Measurements from ENCODE around the gene PPFIA1.
A peak's percentile ranks its signal among the peaks of the same experiment; 100 is the strongest.
"Not testable (repeated sequence)": the region's sequence is repeated elsewhere in the genome, so short reads cannot be mapped to it uniquely, and the experiment has no call there.

Gene PPFIA1

GRCh38 chr11:70376621-70377020, 106.1 kb downstream of the PPFIA1 start:
- Histone ChIP-seq H3K4me1 (ENCODE audit: control insufficient read depth, insufficient read depth, low read length) (peaks cover 5% of the 10 kb centered on the region), H3K9ac (ENCODE audit: low read length) (no peak overlapping the region), H3K36me3 (ENCODE audit: control insufficient read depth, insufficient read depth, low read length) (peaks cover 84% of the 10 kb centered on the region), H3K27me3 (ENCODE audit: control insufficient read depth, insufficient read depth, low read length) (no peaks in the 10 kb centered on the region), H3K4me3 (ENCODE audit: low read depth, low read length) (no peak overlapping the region), H3K9me3 (ENCODE audit: control insufficient read depth, insufficient read depth, low read depth, low read length) (no peaks in the 10 kb centered on the region), H3K27ac (ENCODE audit: low read depth, low read length) (no peak overlapping the region)

- Histone ChIP-seq H3K9ac (ENCODE audit: low read length) (no peak overlapping the region), H3K27me3 (ENCODE audit: control insufficient read depth, insufficient read depth, low read length) (no peaks in the 10 kb centered on the region), H3K4me3 (ENCODE audit: low read depth, low read length) (no peak overlapping the region), H3K36me3 (ENCODE audit: control insufficient read depth, insufficient read depth, low read length) (peaks cover 82% of the 10 kb centered on the region), H3K4me1 (ENCODE audit: control insufficient read depth, insufficient read depth, low read length) (peaks cover 16% of the 10 kb centered on the region), H3K9me3 (ENCODE audit: control insufficient read depth, insufficient read depth, low read depth, low read length) (no peaks in the 10 kb centered on the region), H3K27ac (ENCODE audit: low read depth, low read length) (no peak overlapping the region)
These were observed 107.2 kb downstream of the PPFIA1 start for GRCh38 chr11:70377645-70378044.

- Histone ChIP-seq H3K27ac (ENCODE audit: low read depth, low read length) (no peak overlapping the region), H3K27me3 (ENCODE audit: control insufficient read depth, insufficient read depth, low read length) (no peaks in the 10 kb centered on the region), H3K9ac (ENCODE audit: low read length) (no peak overlapping the region), H3K4me3 (ENCODE audit: low read depth, low read length) (no peak overlapping the region), H3K9me3 (ENCODE audit: control insufficient read depth, insufficient read depth, low read depth, low read length) (no peaks in the 10 kb centered on the region), H3K4me1 (ENCODE audit: control insufficient read depth, insufficient read depth, low read length) (peaks cover 16% of the 10 kb centered on the region), H3K36me3 (ENCODE audit: control insufficient read depth, insufficient read depth, low read length) (peaks cover 81% of the 10 kb centered on the region)
These were observed 108.1 kb downstream of the PPFIA1 start for GRCh38 chr11:70378506-70379134.

GRCh38 chr11:70381350-70381749, 110.9 kb downstream of the PPFIA1 start:
- Histone ChIP-seq H3K9ac (ENCODE audit: low read length) (no peak overlapping the region), H3K27ac (ENCODE audit: low read depth, low read length) (0 out of 2 replicates have a peak overlapping the region, but pooled peaks have one; percentile 50), H3K27me3 (ENCODE audit: control insufficient read depth, insufficient read depth, low read length) (no peaks in the 10 kb centered on the region), H3K4me3 (ENCODE audit: low read depth, low read length) (no peak overlapping the region), H3K9me3 (ENCODE audit: control insufficient read depth, insufficient read depth, low read depth, low read length) (no peaks in the 10 kb centered on the region), H3K36me3 (ENCODE audit: control insufficient read depth, insufficient read depth, low read length) (peaks cover 78% of the 10 kb centered on the region), H3K4me1 (ENCODE audit: control insufficient read depth, insufficient read depth, low read length) (peaks cover 16% of the 10 kb centered on the region)

GRCh38 chr11:70381872-70382861, 111.7 kb downstream of the PPFIA1 start:
- Histone ChIP-seq H3K27me3 (ENCODE audit: control insufficient read depth, insufficient read depth, low read length) (no peaks in the 10 kb centered on the region), H3K36me3 (ENCODE audit: control insufficient read depth, insufficient read depth, low read length) (peaks cover 70% of the 10 kb centered on the region), H3K27ac (ENCODE audit: low read depth, low read length) (peak overlapping the region; percentile 50), H3K9me3 (ENCODE audit: control insufficient read depth, insufficient read depth, low read depth, low read length) (no peaks in the 10 kb centered on the region), H3K4me1 (ENCODE audit: control insufficient read depth, insufficient read depth, low read length) (peaks cover 16% of the 10 kb centered on the region), H3K9ac (ENCODE audit: low read length) (peak overlapping the region; percentile 38), H3K4me3 (ENCODE audit: low read depth, low read length) (no peak overlapping the region)

- no peak overlapping the region for H3K9ac ChIP-seq (ENCODE audit: low read length)
- peaks cover 18% of the 10 kb centered on the region for H3K4me1 ChIP-seq (ENCODE audit: control insufficient read depth, insufficient read depth, low read length)
- H3K9me3 ChIP-seq (ENCODE audit: control insufficient read depth, insufficient read depth, low read depth, low read length) = no peaks in the 10 kb centered on the region
- no peaks in the 10 kb centered on the region for H3K27me3 ChIP-seq (ENCODE audit: control insufficient read depth, insufficient read depth, low read length)
- no peak overlapping the region for H3K27ac ChIP-seq (ENCODE audit: low read depth, low read length)
- H3K4me3 ChIP-seq (ENCODE audit: low read depth, low read length) = no peak overlapping the region
- peaks cover 53% of the 10 kb centered on the region for H3K36me3 ChIP-seq (ENCODE audit: control insufficient read depth, insufficient read depth, low read length)
These were observed 113.4 kb downstream of the PPFIA1 start for GRCh38 chr11:70383664-70384565.

- Histone ChIP-seq H3K9me3 (ENCODE audit: control insufficient read depth, insufficient read depth, low read depth, low read length) (no peaks in the 10 kb centered on the region), H3K36me3 (ENCODE audit: control insufficient read depth, insufficient read depth, low read length) (peaks cover 48% of the 10 kb centered on the region), H3K27me3 (ENCODE audit: control insufficient read depth, insufficient read depth, low read length) (no peaks in the 10 kb centered on the region), H3K4me3 (ENCODE audit: low read depth, low read length) (no peak overlapping the region), H3K27ac (ENCODE audit: low read depth, low read length) (no peak overlapping the region), H3K4me1 (ENCODE audit: control insufficient read depth, insufficient read depth, low read length) (peaks cover 25% of the 10 kb centered on the region), H3K9ac (ENCODE audit: low read length) (no peak overlapping the region)
These were observed 114.2 kb downstream of the PPFIA1 start for GRCh38 chr11:70384566-70385152.

GRCh38 chr11:70387564-70387963, 117.1 kb downstream of the PPFIA1 start:
- H3K36me3 ChIP-seq (ENCODE audit: control insufficient read depth, insufficient read depth, low read length) = peaks cover 32% of the 10 kb centered on the region
- no peaks in the 10 kb centered on the region for H3K9me3 ChIP-seq (ENCODE audit: control insufficient read depth, insufficient read depth, low read depth, low read length)

GRCh38 chr11:70389201-70389600, 118.7 kb downstream of the PPFIA1 start:
- Histone ChIP-seq H3K9me3 (ENCODE audit: control insufficient read depth, insufficient read depth, low read depth, low read length) (no peaks in the 10 kb centered on the region), H3K27ac (ENCODE audit: low read depth, low read length) (0 out of 2 replicates have a peak overlapping the region, but pooled peaks have one; percentile 25), H3K4me3 (ENCODE audit: low read depth, low read length) (no peak overlapping the region)

More at GRCh38 chr11:70387564-70387963, 117.1 kb downstream of the PPFIA1 start:
- no peak overlapping the region for H3K27ac ChIP-seq (ENCODE audit: low read depth, low read length)
- peaks cover 20% of the 10 kb centered on the region for H3K4me1 ChIP-seq (ENCODE audit: control insufficient read depth, insufficient read depth, low read length)
- H3K27me3 ChIP-seq (ENCODE audit: control insufficient read depth, insufficient read depth, low read length) = no peaks in the 10 kb centered on the region
- no peak overlapping the region for H3K4me3 ChIP-seq (ENCODE audit: low read depth, low read length)
- H3K9ac ChIP-seq (ENCODE audit: low read length) = no peak overlapping the region

GRCh38 chr11:70390882-70391281, 120.4 kb downstream of the PPFIA1 start:
- H3K4me3 ChIP-seq (ENCODE audit: low read depth, low read length); H3K27ac ChIP-seq (ENCODE audit: low read depth, low read length); H3K9ac ChIP-seq (ENCODE audit: low read length); H3K27me3 ChIP-seq (ENCODE audit: control insufficient read depth, insufficient read depth, low read length); H3K9me3 ChIP-seq (ENCODE audit: control insufficient read depth, insufficient read depth, low read depth, low read length): not testable (repeated sequence)
- Histone ChIP-seq H3K4me1 (ENCODE audit: control insufficient read depth, insufficient read depth, low read length) (peaks cover 19% of the 10 kb centered on the region), H3K36me3 (ENCODE audit: control insufficient read depth, insufficient read depth, low read length) (peaks cover 11% of the 10 kb centered on the region)

More at GRCh38 chr11:70389201-70389600, 118.7 kb downstream of the PPFIA1 start:
- Histone ChIP-seq H3K27me3 (ENCODE audit: control insufficient read depth, insufficient read depth, low read length) (no peaks in the 10 kb centered on the region), H3K4me1 (ENCODE audit: control insufficient read depth, insufficient read depth, low read length) (peaks cover 19% of the 10 kb centered on the region), H3K36me3 (ENCODE audit: control insufficient read depth, insufficient read depth, low read length) (peaks cover 20% of the 10 kb centered on the region), H3K9ac (ENCODE audit: low read length) (no peak overlapping the region)
